ENCODE measurements around the gene TXK.

The TXK gene

GRCh38 chr4:48065587-48066052, 68.4 kb downstream of the TXK start:
- in situ Hi-C loops (cut with MboI; ENCODE audit: low sequenced_read_pairs), result no loop called here

- in situ Hi-C loops (cut with MboI; ENCODE audit: low sequenced_read_pairs), result no loop called here
Measured at GRCh38 chr4:48064349-48064748, 69.7 kb downstream of the TXK start.

- in situ Hi-C loops (cut with MboI; ENCODE audit: low sequenced_read_pairs), result no loop called here
Measured at GRCh38 chr4:48058617-48059530, 75.2 kb downstream of the TXK start.

DNA sequence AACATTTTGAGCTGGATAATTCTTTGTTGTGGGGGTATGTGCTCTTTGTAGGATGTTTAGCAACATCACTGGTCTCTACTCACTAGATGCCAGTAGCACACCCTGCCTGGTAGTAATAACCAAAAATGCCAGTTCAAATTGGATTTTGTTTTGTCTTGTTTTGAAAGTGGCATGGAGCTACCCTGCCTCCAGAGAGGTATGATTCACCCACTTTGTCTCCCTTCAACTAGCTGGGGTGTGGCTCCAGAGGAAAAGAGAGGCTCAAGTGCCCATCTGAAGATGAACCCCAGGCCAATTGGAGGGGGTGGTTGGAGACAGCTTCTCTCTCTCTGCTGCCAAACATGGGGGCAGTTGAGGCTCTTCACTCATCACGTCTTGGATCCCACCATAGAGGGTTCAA, 83.0 kb downstream of the TXK start:
- in situ Hi-C loops (cut with MboI; ENCODE audit: low sequenced_read_pairs), result no loop called here

DNA sequence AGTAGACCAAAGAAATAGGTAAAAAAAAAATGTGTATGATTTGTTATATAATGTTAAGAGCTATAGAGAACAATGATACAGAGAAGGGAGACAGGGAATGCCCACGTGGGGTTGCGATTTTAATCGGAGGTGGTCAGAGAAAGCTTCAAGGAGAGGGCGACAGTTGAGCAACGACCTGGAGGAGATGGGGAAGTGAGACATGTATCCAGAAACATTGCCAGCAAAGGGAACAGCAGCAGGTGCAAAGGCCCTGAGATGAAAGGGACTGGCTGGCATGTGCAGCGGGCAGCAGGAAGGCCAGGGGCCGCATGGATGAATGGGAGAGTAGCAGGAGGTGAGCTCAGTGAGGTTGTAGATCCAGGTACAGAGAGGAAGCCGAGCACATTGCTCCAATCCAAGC, 84.6 kb downstream of the TXK start:
- in situ Hi-C loops (cut with MboI; ENCODE audit: low sequenced_read_pairs), result no loop called here

DNA sequence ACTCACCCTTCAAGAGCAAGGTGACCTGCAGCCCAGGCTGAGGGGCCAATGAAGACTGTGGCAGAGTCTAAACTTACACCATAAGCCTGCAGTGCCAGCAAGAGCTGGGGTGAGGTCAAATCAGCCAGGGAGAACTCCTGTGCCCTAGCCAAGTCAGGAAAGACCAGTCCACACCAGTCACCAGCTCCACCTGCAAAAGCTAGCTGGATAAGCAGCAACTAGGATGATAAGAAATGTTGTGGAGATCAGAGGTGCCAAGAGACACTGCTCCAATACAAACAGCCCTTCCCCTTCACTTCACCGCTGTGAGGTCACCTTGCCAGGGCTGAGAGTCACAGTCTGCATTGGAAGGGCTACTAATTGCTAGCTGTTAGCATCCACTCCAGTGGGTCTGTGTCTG, 86.2 kb downstream of the TXK start:
- in situ Hi-C loops (cut with MboI; ENCODE audit: low sequenced_read_pairs), result no loop called here

- in situ Hi-C loops (cut with MboI; ENCODE audit: low sequenced_read_pairs), result no loop called here
Measured at GRCh38 chr4:48047421-48047844, 86.6 kb downstream of the TXK start.

DNA sequence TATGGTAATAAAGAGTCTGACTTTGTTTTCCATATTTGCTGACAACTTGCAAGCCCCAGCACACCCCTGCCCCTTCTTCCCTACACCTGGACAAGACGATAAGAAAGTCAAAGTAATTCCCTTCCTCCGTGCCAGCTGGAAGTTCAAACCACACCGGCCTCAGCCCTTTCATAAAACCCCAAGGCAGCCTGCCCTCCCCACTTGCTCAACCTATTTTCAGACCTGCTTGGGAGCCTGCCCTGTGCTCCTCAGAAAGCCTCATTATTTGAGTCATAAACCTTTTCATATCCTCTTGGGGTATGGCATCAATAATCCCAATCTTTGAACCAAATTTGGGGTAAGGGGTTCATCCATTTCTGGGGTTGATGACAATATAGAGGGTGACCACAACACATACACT, 88.0 kb downstream of the TXK start:
- in situ Hi-C loops (cut with MboI; ENCODE audit: low sequenced_read_pairs), result no loop called here

DNA sequence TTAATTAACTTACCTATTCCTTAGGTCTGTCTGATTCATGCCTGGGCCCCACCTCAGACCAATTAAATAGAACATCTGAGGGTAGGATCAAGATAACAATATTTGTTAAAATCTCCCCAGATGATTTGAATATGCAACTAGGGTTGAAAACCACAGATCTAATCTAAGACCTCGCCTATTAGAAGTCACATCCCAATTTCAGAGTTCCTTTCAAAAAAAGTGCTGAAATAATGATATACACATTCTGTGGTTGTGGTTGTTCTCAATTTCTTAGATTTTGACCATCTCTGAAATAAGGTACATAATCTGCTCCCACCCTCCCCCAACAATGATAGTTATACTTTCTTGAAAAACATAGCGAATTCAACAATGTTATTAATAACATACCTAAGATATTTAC, 89.8 kb downstream of the TXK start:
- in situ Hi-C loops (cut with MboI; ENCODE audit: low sequenced_read_pairs), result no loop called here

GRCh38 chr4:48043504-48043903, 90.5 kb downstream of the TXK start:
- in situ Hi-C loops (cut with MboI; ENCODE audit: low sequenced_read_pairs), result no loop called here

DNA sequence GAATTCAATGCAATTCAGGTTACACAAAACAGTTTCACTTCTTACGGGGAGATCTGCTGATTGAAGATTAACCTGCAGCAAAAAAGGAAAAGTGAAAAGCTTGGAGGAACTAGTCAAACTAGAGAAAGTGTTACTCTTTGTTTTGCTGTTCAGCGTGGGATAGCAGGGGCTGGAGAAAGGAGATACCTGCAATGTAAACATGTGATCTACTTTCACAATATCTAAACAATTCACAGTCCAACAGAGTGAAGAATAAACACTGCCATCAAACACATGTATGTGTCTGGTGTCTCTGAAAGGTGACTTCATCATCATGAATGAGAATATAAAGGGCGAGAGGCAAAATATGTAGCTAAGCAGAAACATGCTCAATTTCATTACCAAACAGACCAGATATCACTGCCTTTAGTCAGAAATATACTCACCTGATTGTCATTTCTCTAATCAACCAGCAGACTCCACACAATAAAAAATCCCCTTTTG, 91.0 kb downstream of the TXK start:
- in situ Hi-C loops (cut with MboI; ENCODE audit: low sequenced_read_pairs), result no loop called here

GRCh38 chr4:48041535-48042137, 92.4 kb downstream of the TXK start:
- in situ Hi-C loops (cut with MboI; ENCODE audit: low sequenced_read_pairs), result no loop called here

DNA sequence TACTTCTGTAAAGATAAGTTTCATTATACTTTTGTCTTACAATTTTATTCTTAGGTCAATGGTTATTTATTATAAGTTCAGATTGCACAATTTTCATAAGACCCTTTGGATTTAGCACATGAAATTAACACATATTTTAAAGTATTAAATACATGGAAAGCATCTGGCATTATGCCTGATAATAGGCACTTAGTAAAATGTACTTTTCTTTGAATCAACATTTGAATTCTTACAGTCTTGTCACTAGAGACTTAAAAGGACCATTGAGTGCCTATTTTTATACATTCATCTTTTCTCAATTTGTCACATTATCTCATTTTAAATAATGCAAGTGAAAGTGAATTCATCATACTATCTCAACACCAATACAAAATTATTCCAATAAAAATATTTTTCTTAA, 94.5 kb downstream of the TXK start:
- in situ Hi-C loops (cut with MboI; ENCODE audit: low sequenced_read_pairs), result no loop called here

- in situ Hi-C loops (cut with MboI; ENCODE audit: low sequenced_read_pairs), result no loop called here
Measured at GRCh38 chr4:48038666-48039065, 95.4 kb downstream of the TXK start.

DNA sequence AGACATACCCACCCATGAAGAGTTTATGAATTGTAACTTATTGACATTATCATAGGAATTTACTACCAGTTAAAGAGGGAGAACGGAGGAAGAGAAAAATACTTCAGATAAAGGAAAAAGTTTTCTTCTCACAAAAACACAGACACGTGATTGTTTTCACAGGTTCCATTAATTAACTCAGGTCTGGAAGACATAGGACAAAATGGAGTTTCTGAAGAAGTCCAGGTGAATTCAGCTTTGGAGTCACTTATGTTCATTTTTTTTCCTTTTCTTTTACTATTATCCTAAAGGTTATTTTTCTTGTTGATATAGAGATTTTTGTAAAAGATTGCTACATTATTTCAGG, 97.0 kb downstream of the TXK start:
- in situ Hi-C loops (cut with MboI; ENCODE audit: low sequenced_read_pairs), result no loop called here

GRCh38 chr4:48035952-48036351, 98.1 kb downstream of the TXK start:
- in situ Hi-C loops (cut with MboI; ENCODE audit: low sequenced_read_pairs), result no loop called here

GRCh38 chr4:48033825-48034413, 100.1 kb downstream of the TXK start:
- in situ Hi-C loops (cut with MboI; ENCODE audit: low sequenced_read_pairs), result no loop called here

DNA sequence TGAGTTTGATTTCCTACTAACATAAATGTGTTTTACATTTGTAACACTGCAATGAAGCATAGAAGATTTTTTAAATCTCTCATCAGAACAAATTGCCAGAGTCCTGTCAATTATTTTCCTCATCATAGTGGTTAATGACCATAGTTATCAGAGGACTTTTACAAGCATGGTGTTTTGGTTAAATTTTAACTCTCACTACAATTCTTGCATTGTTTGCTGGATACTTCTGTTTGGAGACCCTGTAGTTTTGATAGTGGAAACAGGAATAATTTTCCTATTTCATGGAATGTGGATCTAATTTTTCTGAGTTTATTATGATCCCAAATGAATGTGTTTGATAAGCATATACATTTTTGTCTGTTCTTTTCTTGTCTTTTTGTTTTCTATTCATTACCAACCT, 100.6 kb downstream of the TXK start:
- in situ Hi-C loops (cut with MboI; ENCODE audit: low sequenced_read_pairs), result no loop called here

DNA sequence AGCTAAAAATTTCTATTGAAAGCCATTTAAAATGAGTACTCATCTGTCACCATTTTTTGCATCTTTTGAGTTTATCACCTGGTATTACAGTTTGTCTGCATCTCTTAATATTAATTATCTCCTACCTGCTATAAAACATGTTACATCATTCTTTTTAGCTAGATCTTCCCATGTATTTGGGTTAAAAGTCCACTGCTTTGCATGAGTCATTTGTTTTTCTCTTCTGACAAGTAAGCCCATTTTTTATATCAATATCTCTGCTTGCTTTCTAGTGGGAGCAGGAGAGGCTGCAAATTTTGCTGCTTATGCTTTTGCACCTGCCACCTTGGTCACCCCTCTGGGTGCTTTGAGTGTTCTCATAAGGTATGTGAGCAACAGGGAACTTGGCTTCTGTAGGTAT, 101.3 kb downstream of the TXK start:
- in situ Hi-C loops (cut with MboI; ENCODE audit: low sequenced_read_pairs), result no loop called here

- in situ Hi-C loops (cut with MboI; ENCODE audit: low sequenced_read_pairs), result no loop called here
Measured at GRCh38 chr4:48031802-48032525, 102.1 kb downstream of the TXK start.

GRCh38 chr4:48030470-48030869, 103.6 kb downstream of the TXK start:
- in situ Hi-C loops (cut with MboI; ENCODE audit: low sequenced_read_pairs), result no loop called here
